ENCODE results near the gene SUCO.
"Not testable (repeated sequence)": the region's sequence is repeated elsewhere in the genome, so short reads cannot be mapped to it uniquely, and the experiment has no call there.

Gene SUCO

GRCh38 chr1:172613294-172613693, 80.3 kb downstream of the SUCO start:
- no peak for DNase-seq (ENCODE audit: low read depth)

- DNase-seq (ENCODE audit: low read depth): no peak
Observed at GRCh38 chr1:172616195-172616594, 83.2 kb downstream of the SUCO start.

- no peak for DNase-seq (ENCODE audit: low read depth)
Observed at GRCh38 chr1:172616636-172617035, 83.7 kb downstream of the SUCO start.

- DNase-seq (ENCODE audit: low read depth): not testable (repeated sequence)
Observed at GRCh38 chr1:172620603-172621002, 87.7 kb downstream of the SUCO start.

- no peak for DNase-seq (ENCODE audit: low read depth)
Observed at GRCh38 chr1:172622541-172622940, 89.6 kb downstream of the SUCO start.

GRCh38 chr1:172623748-172624147, 90.8 kb downstream of the SUCO start:
- DNase-seq (ENCODE audit: low read depth): no peak

GRCh38 chr1:172626845-172627244, 93.9 kb downstream of the SUCO start:
- no peak for DNase-seq (ENCODE audit: low read depth)

- DNase-seq (ENCODE audit: low read depth): no peak
Observed at GRCh38 chr1:172627702-172628101, 94.8 kb downstream of the SUCO start.

GRCh38 chr1:172628401-172628800, 95.5 kb downstream of the SUCO start:
- no peak for DNase-seq (ENCODE audit: low read depth)

GRCh38 chr1:172629170-172629569, 96.2 kb downstream of the SUCO start:
- no peak for DNase-seq (ENCODE audit: low read depth)

GRCh38 chr1:172629638-172630037, 96.7 kb downstream of the SUCO start:
- DNase-seq (ENCODE audit: low read depth): no peak

- no peak for DNase-seq (ENCODE audit: low read depth)
Observed at GRCh38 chr1:172630056-172630818, 97.3 kb downstream of the SUCO start.

GRCh38 chr1:172630868-172631267, 97.9 kb downstream of the SUCO start:
- DNase-seq (ENCODE audit: low read depth): no peak

- peak; percentile 17 for DNase-seq (ENCODE audit: low read depth)
Observed at GRCh38 chr1:172637522-172637921, 104.6 kb downstream of the SUCO start.

- no peak for DNase-seq (ENCODE audit: low read depth)
Observed at GRCh38 chr1:172638249-172638648, 105.3 kb downstream of the SUCO start.

GRCh38 chr1:172638885-172639831, 106.2 kb downstream of the SUCO start:
- DNase-seq (ENCODE audit: low read depth): peak; percentile 21

- no peak for DNase-seq (ENCODE audit: low read depth)
Observed at GRCh38 chr1:172640111-172640510, 107.2 kb downstream of the SUCO start.

GRCh38 chr1:172641492-172641891, 108.5 kb downstream of the SUCO start:
- no peak for DNase-seq (ENCODE audit: low read depth)

GRCh38 chr1:172642970-172643369, 110.0 kb downstream of the SUCO start:
- DNase-seq (ENCODE audit: low read depth): no peak

GRCh38 chr1:172646653-172647052, 113.7 kb downstream of the SUCO start:
- no peak for DNase-seq (ENCODE audit: low read depth)

- no peak for DNase-seq (ENCODE audit: low read depth)
Observed at GRCh38 chr1:172647110-172647564, 114.2 kb downstream of the SUCO start.

- no peak for DNase-seq (ENCODE audit: low read depth)
Observed at GRCh38 chr1:172647987-172648386, 115.0 kb downstream of the SUCO start.
